ENCODE measurements around the gene PLCL1. TPM values are rescaled to one million over a fixed set of nuclear protein-coding genes. Genes with fewer than 3 reads are reported as not detected.

Gene PLCL1
- total RNA-seq, 1 experiment from 2014 or later = 0.07 TPM

GRCh38 chr2:197920088-197920487 lies 115.7 kb downstream of the PLCL1 start:
- CTCF ChIA-PET = no interaction called here
- no peak for DNase-seq (ENCODE audit: low spot score)
- no peak for TF ChIP-seq ERG (CRISPR knock-in tag; IDR thresholded peaks at IDR 0.05)
- no peaks in the 10 kb centered on the region for H3K27me3 Mint-ChIP-seq (ENCODE audit: low read depth)
- H3K4me3 Mint-ChIP-seq = no peak overlapping the region
- no peak for ATAC-seq
- H3K27ac Mint-ChIP-seq = no peak overlapping the region
- no peaks in the 10 kb centered on the region for H3K4me1 Mint-ChIP-seq
- POLR2A ChIA-PET = interaction anchor here (1.0 kb wide), 1 partner anchor 41 kb away, joined by 3 read pairs; no protein-coding TSS in a partner anchor
- H3K36me3 Mint-ChIP-seq = peaks cover 3% of the 10 kb centered on the region; the same call in 1 of the 2 replicates
- H3K9me3 Mint-ChIP-seq = peaks cover 4% of the 10 kb centered on the region

- CTCF ChIA-PET = no interaction called here
- POLR2A ChIA-PET = no interaction called here
- Mint-ChIP-seq H3K36me3 (peaks cover 3% of the 10 kb centered on the region; the same call in 1 of the 2 replicates), H3K9me3 (peaks cover 4% of the 10 kb centered on the region), H3K27me3 (ENCODE audit: low read depth) (no peaks in the 10 kb centered on the region), H3K27ac (no peak overlapping the region), H3K4me3 (no peak overlapping the region), H3K4me1 (no peaks in the 10 kb centered on the region)
- DNase-seq (ENCODE audit: low spot score) (no peak), ATAC-seq (no peak)
- TF ChIP-seq ZNF512 (CRISPR knock-in tag; IDR thresholded peaks at IDR 0.05; ENCODE audit: borderline replicate concordance) (no peak), MAX (CRISPR knock-in tag; IDR thresholded peaks at IDR 0.05) (no peak), ZNF317 (CRISPR knock-in tag; IDR thresholded peaks at IDR 0.05; ENCODE audit: borderline replicate concordance, low read depth) (no peak), TEAD4 (CRISPR knock-in tag; IDR thresholded peaks at IDR 0.05) (no peak), TEAD1 (CRISPR knock-in tag; IDR thresholded peaks at IDR 0.05) (no peak), KAT7 (CRISPR knock-in tag; IDR thresholded peaks at IDR 0.05; ENCODE audit: borderline replicate concordance) (no peak), ARID4B (CRISPR knock-in tag; IDR thresholded peaks at IDR 0.05; ENCODE audit: borderline replicate concordance) (no peak), GTF2I (CRISPR knock-in tag; conservative IDR thresholded peaks at IDR 0.05) (no peak), ZNF532 (CRISPR knock-in tag; IDR thresholded peaks at IDR 0.05; ENCODE audit: borderline replicate concordance) (no peak), E2F1 (CRISPR knock-in tag; IDR thresholded peaks at IDR 0.05) (no peak), SMAD4 (CRISPR knock-in tag; IDR thresholded peaks at IDR 0.05) (no peak), MYBL2 (CRISPR knock-in tag; IDR thresholded peaks at IDR 0.05) (no peak)
These were observed 116.3 kb downstream of the PLCL1 start for GRCh38 chr2:197920592-197921201.

Data from WTC11 (cell line).